ENCODE data around the gene MRPL33. TPM values are rescaled to one million over a fixed set of nuclear protein-coding genes. Genes with fewer than 3 reads are reported as not detected.
A peak's percentile ranks its signal among the peaks of the same experiment; 100 is the strongest.

The MRPL33 gene
- total RNA-seq, 1 donor = 119 TPM

DNA sequence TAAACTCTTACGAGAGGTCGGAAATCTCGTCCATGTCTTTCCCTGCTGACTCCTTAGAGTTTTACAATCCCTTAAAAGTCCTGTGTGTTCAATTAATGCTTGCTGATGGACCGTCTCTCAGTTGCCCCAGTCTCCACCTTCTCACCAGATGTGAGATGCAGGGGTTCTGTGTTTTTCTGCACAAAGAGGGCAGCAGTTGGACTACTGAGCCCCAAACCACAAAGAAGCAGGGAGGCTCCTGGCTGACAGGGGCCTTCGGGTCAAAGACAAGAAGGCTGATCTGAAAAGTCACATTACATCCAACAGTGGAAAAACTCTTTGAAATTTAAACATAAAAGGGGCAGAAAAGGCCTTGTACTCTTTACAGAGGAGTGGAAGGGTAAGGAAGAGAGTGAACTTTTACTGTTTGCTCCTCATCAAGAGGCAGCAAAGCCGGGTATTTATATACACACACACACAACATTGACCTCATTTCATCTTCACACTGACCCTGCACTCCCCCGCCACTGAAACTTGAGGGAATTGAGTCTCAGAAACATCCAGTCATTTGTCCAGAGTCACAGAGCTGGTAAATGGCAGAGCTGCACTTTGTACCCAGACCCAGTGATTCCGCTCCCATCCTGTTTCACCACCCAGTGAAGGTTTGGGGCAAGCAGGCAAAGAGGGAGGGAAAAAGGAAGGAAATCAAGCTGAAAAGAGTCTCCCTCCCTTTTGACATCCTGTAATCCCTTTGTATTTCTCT, 23.7 kb downstream of the MRPL33 start:
- DNase-seq (ENCODE audit: low read depth) = no peak
- H3K4me3 ChIP-seq (ENCODE audit: low read depth, low read length) = no peak overlapping the region
- TF ChIP-seq CTCF (IDR thresholded peaks at IDR 0.05; ENCODE audit: insufficient read depth, low read depth, low read length) = no peak

GRCh38 chr2:27795868-27796277, 24.4 kb downstream of the MRPL33 start:
- DNase-seq (ENCODE audit: low read depth) = no peak
- no peak overlapping the region for H3K4me3 ChIP-seq (ENCODE audit: low read depth, low read length)
- TF ChIP-seq CTCF (IDR thresholded peaks at IDR 0.05; ENCODE audit: insufficient read depth, low read depth, low read length) = no peak

DNA sequence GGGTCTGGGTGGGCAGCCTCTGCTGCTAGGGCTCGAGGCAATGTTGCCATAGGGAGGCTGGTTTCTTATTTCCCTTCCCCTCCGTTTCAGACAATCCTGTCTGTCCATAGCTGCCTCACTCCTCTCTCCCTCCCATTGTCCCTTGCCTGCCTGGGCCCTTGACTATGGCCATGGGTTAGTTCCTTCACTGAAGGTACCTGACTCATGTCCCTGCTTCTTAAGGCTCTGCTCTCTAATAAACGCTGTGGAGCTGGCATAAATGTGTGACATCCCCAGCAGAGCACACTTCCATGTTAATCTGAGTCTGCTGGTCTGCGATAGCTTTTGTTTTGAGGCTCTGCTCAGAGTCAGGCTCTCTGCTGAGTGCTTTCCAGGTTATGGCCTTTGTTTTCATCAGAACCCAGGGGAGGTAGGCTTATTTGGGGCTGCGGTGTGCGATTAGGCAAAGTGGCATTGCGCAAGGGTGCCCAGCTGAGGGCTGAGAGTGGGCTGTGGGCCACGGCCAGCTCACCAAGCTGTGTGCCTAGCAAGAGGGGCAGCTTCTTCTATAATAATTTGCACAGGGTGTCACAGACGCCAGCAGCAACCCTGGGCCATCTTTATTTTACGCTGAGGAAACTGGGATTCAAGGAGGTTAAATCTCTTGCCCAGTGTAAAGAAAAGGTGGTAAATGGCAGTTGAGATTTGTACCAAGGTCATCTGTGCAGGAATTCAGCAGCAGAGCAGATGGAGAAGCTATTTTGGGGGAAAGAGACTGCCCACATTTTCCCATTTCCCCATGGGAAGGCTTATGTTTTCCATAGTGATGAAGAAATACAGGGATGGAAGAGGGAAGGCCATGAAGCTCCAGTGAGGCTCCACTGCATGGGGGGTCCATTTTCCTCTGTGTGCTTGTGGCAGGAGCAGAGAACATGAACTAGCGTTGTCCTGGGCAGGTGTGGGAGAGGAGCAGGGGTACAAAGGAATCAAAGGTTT, 25.6 kb downstream of the MRPL33 start:
- TF ChIP-seq CTCF (IDR thresholded peaks at IDR 0.05; ENCODE audit: insufficient read depth, low read depth, low read length) = no peak
- DNase-seq (ENCODE audit: low read depth) = peak; percentile 20
- H3K4me3 ChIP-seq (ENCODE audit: low read depth, low read length) = no peak overlapping the region

DNA sequence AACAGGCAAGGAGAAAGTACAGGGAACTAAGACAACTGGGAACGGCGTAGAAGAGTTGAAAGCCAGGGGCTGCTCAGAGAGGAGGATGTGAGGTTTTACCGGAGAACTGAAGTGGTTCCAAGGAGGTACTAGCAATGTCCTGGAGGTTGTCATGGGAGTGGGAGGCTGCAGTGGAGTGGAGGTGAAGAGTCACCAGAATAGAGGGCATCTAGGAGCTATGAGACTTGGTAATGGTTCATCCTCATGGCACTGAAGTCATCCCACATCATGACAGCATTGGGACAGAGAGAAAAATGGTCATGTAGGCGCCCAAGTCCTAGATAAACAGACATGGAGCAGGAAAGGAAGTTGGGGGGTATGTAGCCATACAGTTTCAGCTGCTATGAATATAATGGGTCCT, 26.3 kb downstream of the MRPL33 start:
- no peak overlapping the region for H3K4me3 ChIP-seq (ENCODE audit: low read depth, low read length)
- no peak for TF ChIP-seq CTCF (IDR thresholded peaks at IDR 0.05; ENCODE audit: insufficient read depth, low read depth, low read length)
- DNase-seq (ENCODE audit: low read depth) = no peak

DNA sequence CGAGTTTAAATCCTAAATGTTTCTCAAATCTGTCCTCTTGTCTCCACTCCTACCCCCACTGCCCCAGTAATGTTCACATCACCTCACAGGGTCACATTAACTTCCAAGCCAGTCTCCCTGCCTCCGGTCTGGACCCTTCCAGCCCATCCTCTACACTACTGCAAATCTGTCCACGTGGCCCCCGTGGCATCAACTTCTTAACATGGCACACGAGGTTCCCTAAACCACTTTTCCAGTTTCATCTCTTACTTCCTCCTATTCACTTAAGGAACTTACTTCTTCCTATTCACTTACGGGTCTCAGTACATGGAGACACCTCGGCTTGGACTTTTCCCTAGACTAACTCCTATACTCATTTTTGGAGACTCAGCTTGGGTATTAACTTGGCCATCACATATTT, 27.0 kb downstream of the MRPL33 start:
- no peak for TF ChIP-seq CTCF (IDR thresholded peaks at IDR 0.05; ENCODE audit: insufficient read depth, low read depth, low read length)
- no peak for DNase-seq (ENCODE audit: low read depth)
- no peak overlapping the region for H3K4me3 ChIP-seq (ENCODE audit: low read depth, low read length)

GRCh38 chr2:27798948-27799645, 27.6 kb downstream of the MRPL33 start:
- no peak overlapping the region for H3K4me3 ChIP-seq (ENCODE audit: low read depth, low read length)
- TF ChIP-seq CTCF (IDR thresholded peaks at IDR 0.05; ENCODE audit: insufficient read depth, low read depth, low read length) = no peak
- peak; percentile 99 for DNase-seq (ENCODE audit: low read depth)

Data from fibroblast of villous mesenchyme (primary cell).